B cell (primary cell): ENCODE measurements around the gene TSSK1B.
"Not testable (repeated sequence)": the region's sequence is repeated elsewhere in the genome, so short reads cannot be mapped to it uniquely, and the experiment has no call there.

Experiments
- EZH2 ChIP-seq: IDR thresholded peaks from 2 replicates; pipeline ENCODE4 v1.6.1; 2012; ENCODE audit warnings: borderline replicate concordance, low read depth, mild to moderate bottlenecking, moderate library complexity, low read length; ENCODE audit not compliant: insufficient read depth, poor library complexity, severe bottlenecking
- TF ChIP-seq, protein P1 (sequence below): fragments of 200-600 bp; IDR thresholded peaks from one replicate; pipeline ENCODE4 v1.8.0; 2022; ENCODE audit warnings: antibody characterized with exemption, mild to moderate bottlenecking

- TF ChIP-seq, protein P1, sequence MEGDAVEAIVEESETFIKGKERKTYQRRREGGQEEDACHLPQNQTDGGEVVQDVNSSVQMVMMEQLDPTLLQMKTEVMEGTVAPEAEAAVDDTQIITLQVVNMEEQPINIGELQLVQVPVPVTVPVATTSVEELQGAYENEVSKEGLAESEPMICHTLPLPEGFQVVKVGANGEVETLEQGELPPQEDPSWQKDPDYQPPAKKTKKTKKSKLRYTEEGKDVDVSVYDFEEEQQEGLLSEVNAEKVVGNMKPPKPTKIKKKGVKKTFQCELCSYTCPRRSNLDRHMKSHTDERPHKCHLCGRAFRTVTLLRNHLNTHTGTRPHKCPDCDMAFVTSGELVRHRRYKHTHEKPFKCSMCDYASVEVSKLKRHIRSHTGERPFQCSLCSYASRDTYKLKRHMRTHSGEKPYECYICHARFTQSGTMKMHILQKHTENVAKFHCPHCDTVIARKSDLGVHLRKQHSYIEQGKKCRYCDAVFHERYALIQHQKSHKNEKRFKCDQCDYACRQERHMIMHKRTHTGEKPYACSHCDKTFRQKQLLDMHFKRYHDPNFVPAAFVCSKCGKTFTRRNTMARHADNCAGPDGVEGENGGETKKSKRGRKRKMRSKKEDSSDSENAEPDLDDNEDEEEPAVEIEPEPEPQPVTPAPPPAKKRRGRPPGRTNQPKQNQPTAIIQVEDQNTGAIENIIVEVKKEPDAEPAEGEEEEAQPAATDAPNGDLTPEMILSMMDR, result not testable (repeated sequence)
- not testable (repeated sequence) for TF ChIP-seq EZH2
These were observed 36.8 kb downstream of the TSSK1B start for GRCh38 chr5:113397986-113398385.
